Measurements from ENCODE around the gene ANKRD6.
A peak's percentile ranks its signal among the peaks of the same experiment; 100 is the strongest.

ANKRD6 gene

DNA sequence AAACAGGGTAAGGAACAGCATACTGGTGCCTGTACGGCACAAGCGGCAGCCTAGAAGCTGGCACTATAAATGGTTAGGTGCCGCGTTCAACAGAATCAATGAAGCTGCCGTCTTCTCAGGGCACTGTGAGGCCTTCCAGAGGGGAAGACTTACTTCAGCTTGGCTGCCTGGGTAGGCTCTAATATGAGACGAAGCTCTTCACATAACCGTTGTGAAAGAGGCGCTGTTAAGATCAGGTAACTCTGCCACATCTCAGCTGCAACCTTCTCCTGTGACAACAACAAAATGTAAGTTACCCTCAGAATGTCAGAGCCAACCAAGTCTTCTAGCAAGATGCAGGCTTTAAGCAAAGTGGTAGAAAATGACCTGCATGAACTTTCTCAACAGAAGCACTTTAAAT lies 217.6 kb downstream of the ANKRD6 start:
- no peak overlapping the region for H3K27ac ChIP-seq
- no peak for TF ChIP-seq CTCF (conservative IDR thresholded peaks at IDR 0.05)

- H3K27ac ChIP-seq, result no peak overlapping the region
- TF ChIP-seq CTCF (conservative IDR thresholded peaks at IDR 0.05), result no peak
Observed at GRCh38 chr6:89655122-89655521, 222.2 kb downstream of the ANKRD6 start.

- peak overlapping the region; percentile 76 for H3K27ac ChIP-seq
- TF ChIP-seq CTCF (conservative IDR thresholded peaks at IDR 0.05), result no peak
Observed at GRCh38 chr6:89657445-89658158, 224.7 kb downstream of the ANKRD6 start.

DNA sequence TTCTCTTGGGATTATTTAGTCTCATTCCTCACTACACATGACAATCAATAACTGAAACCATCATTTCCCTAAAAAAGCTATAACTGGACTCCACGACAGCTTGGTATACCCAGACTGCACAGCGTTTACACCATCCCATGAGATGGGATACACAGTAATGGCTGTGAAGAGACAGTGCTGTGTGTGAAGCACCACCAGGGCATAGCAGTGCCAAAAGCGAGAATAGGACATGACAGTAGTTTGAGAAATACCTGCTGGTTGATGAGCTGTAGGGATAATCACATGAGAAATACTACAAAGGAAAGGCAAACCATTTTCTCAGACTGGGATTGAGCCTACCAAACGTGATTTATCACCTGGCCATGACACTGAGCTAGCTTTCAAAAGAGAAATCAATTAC lies 228.0 kb downstream of the ANKRD6 start:
- H3K27ac ChIP-seq, result no peak overlapping the region
- TF ChIP-seq CTCF (conservative IDR thresholded peaks at IDR 0.05), result no peak

DNA sequence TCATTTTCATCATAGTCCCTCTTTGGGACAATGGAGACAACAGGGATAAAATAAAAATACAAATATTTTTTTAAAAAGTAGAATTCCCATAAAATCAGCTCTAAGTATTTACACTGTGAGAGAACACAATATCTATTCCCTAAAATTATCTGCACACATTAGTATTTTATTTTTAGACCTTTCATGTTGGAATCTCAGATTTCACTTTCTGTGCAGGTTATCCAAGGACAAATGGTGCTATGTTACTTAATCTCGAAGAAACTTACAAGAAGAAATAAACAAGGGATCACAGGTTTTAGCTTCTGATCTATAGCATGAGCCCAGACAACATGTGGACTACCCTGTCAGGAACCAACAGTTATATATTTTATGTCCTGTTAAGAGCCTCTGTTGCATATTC lies 228.6 kb downstream of the ANKRD6 start:
- no peak for TF ChIP-seq CTCF (conservative IDR thresholded peaks at IDR 0.05)
- H3K27ac ChIP-seq, result no peak overlapping the region

DNA sequence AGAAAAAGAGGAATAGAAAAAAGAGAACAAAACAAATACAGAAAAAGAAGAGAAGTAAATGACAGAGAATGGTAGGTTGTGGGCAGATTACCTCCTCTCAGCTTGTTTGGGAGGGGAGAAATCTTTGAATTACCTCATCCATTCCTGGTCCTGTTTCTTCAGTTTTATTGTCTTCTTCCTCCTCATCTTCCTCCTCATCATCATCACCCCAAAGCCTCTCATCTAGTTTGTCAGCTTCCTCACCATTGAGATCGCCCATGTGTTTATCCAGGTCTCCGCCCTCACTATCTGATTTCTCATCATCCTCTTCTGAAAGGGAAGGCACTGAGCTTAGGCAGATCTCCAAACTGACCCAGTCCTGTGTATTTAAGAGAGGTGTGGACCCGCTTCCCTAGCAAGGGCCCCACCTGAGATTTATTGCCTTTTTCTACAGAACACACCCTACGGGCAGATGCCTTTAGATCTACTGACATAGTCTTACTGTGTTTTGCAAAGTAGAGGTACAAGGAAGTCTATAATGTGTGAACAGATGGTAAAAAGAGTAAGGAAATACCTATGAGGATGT lies 229.8 kb downstream of the ANKRD6 start:
- TF ChIP-seq CTCF (conservative IDR thresholded peaks at IDR 0.05), result no peak
- no peak overlapping the region for H3K27ac ChIP-seq

DNA sequence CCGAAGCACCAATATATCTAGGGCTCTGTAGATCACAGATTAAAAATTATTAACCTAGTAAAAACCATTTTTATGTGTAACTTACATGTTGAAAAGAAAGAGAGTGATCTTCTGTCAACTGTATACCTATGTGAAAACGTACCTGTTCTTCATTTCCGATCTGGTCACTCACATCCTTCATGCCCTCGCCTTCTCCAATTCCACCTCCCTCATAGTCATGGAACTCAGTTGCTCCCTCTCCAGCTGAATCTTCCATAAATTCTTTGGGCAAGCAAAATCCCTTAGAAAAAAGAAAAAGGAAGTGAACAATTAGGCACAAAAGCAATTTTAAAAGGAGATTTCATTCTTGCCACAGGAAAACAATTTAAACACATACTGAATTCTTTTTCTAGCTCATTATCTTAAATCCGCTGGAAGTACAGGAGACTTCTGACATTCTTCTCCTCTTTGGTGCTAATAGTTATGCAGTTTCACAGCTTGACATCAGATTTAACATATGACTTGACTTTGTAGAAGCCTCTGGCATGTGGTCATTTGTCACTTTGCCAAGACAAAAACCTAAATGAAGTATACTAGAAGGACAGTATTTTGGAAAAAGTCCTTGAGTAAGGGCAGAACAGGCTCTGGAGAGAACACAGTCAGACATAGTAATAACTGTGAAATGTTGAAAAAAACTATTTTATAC lies 235.1 kb downstream of the ANKRD6 start:
- H3K27ac ChIP-seq, result peak overlapping the region; percentile 41
- no peak for TF ChIP-seq CTCF (conservative IDR thresholded peaks at IDR 0.05)
